NCI-H510A treated with DMSO at 0.1 percent for 48 hours (cell line): ENCODE measurements around the gene PTH1R.
"Not testable (repeated sequence)": the region's sequence is repeated elsewhere in the genome, so short reads cannot be mapped to it uniquely, and the experiment has no call there.

Source experiments
- DNase-seq: peaks from one replicate; lab custom pipeline; 2025; lab: John Stamatoyannopoulos, UW

Gene PTH1R

DNA sequence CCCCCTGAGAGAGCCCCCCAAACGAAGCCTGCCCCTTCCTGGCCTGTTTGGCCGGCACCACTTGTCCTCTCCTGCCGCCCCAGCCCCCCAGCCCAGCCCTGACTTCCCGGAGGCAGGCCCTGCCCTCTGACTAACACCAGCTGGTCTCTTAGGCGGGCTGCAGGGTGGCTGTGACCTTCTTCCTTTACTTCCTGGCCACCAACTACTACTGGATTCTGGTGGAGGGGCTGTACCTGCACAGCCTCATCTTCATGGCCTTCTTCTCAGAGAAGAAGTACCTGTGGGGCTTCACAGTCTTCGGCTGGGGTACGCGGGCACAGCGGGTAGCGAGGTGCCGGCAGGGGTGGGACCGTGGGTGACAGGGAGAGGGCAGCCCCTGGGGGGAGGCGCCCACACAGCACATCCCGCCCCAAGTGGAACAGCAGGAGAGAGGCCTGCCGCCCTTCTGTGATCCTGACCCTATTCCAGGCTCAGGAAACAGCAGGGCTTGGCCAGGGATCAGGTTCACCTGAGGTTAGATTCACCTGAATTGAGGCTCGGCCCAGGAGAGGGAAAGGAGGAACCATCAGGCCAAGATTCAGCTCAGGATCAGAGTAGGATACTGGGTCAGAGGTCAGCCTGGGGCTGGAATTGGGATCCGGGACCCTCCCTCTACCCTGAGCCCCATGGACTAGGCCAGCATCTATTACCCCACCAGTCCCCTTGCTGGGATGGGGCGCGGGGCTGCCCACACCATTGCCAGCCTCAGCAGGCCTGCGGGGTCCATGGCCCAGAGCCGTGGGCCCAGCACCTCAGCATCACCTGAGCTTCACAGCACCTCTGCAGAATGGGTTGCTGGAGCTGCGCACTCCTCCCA lies 21.9 kb downstream of the PTH1R start:
- DNase-seq, result no peak

GRCh38 chr3:46900007-46900292 lies 22.4 kb downstream of the PTH1R start:
- DNase-seq, result no peak

GRCh38 chr3:46900356-46900755 lies 22.8 kb downstream of the PTH1R start:
- DNase-seq, result no peak

- DNase-seq, result no peak
These were observed 23.5 kb downstream of the PTH1R start for GRCh38 chr3:46901061-46901460.

- DNase-seq, result no peak
These were observed 24.2 kb downstream of the PTH1R start for GRCh38 chr3:46901591-46902187.

DNA sequence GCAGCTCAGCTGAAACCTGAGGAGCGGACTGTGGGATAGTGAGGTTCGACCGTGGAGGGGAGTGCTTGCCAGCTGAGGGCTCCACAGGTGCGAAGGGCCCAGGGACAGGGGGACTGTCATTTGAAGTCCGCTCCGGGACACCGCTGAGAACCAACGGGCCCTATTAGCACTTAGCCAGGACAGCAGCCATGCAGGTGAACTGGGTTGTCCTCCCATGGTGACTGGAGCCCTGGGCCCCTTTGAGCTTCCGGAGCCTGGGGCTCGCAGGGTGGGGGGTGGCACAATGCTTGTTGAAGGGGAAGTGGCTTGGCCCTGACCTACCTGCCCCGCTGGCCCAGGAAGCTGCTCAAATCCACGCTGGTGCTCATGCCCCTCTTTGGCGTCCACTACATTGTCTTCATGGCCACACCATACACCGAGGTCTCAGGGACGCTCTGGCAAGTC lies 24.7 kb downstream of the PTH1R start:
- no peak for DNase-seq

DNA sequence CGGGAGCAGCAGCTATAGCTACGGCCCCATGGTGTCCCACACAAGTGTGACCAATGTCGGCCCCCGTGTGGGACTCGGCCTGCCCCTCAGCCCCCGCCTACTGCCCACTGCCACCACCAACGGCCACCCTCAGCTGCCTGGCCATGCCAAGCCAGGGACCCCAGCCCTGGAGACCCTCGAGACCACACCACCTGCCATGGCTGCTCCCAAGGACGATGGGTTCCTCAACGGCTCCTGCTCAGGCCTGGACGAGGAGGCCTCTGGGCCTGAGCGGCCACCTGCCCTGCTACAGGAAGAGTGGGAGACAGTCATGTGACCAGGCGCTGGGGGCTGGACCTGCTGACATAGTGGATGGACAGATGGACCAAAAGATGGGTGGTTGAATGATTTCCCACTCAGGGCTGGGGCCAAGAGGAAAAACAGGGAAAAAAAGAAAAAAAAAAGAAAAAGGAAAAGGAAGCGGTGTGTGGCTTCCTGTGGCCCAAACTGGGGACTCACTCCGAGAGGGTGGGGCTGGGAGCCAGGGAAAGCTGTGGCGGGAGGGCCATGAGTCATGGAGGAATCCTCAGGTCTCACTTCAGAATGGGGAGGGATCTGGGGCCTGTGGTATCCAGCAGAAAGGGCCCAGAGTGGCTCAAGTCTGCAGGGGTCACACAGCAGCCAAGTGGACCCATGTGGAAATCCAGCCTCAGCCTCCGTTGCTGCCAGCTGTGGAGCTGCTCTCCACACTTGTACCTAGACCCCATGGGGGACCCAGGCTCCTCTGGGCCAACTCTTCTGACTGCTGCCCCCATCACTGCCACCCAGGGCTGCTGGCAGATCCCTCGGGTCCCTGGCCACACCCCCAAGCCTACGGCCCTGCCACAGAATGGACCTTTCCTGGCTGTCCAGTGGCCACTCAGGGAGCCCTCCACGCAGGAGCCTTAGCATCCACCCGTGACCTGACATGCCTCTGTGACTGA lies 26.1 kb downstream of the PTH1R start:
- no peak for DNase-seq

GRCh38 chr3:46904303-46905212 lies 27.0 kb downstream of the PTH1R start:
- no peak for DNase-seq

DNA sequence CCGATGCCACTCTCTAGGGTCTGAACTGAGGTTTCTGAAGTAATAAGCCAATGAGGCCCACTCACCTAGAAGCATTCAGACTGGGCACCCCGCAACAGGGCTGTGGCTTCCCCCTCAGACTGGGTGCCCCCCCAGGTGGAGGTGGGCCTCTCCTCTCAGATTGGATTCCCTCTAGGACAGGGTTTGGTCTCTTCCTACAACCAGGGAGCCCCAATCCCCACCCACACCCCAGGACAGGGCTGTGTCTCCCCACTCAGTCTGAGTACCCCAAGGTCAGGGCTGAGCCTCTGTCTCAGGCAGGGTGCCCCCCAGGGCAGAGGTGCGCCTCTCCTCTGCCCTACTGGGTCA lies 27.7 kb downstream of the PTH1R start:
- DNase-seq, result no peak

GRCh38 chr3:46905661-46906451 lies 28.3 kb downstream of the PTH1R start:
- DNase-seq, result no peak

DNA sequence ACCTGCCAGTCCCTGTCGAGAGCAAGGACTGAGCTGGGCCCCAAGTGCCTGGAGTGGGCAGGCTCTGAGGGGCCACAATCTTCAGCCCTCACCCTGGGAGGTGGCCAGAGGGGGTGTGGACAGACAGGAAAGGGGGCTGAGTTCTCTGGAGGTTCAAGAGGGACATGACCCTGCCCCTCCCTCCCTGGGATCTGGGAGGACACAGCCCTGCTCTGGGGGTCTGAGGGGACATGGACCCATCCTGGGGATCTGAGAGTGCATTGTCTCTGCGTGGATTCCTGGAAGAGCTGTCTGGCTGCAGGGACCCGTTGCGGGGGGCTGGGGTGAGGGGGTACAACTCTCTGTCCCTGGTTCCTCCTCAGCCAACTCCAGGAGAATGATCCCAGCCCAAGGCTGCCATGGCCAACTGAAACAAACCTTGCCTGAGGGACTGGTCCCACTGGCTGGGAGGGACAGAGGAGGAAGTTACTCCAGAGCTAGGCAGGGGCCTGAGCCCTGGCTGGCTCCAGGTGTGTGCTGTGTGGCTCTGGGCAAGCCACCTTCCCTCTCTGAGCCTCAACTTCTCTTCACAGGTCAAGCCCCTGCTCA lies 29.0 kb downstream of the PTH1R start:
- no peak for DNase-seq

DNA sequence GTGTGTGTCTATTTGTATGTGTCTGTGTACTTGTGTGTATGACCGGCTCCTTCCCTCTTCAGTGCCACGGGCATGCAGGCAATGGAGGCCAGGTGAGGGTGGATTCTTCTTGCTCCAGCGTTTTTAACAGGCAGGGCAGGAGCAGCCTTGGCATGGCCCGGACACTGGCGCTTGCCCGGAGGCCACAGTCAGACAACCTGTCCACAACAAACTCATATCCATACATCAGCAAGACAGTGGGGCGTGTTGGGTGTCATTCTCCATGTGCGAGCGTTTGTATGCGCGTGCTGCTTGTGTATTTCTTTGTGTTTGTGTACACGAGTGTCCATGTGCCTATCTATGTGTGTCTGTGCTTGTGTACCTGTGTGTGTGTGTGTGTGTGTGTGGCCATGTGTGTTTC lies 29.8 kb downstream of the PTH1R start:
- no peak for DNase-seq

DNA sequence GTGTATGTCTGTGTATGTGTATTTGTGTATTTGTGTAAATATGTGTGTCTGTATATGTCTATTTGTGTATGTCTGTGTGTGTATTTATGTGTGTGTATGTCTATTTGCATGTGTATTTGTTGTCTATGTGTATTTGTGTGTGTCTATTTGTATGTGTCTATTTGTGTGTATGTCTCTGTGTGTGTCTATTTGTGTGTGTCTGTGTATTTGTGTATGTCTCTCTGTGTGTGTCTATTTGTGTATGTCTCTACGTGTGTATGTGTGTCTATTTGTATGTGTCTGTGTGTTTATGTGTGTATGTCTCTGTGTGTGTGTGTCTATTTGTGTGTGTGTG lies 30.4 kb downstream of the PTH1R start:
- no peak for DNase-seq

GRCh38 chr3:46908294-46908985 lies 30.9 kb downstream of the PTH1R start:
- DNase-seq, result no peak

DNA sequence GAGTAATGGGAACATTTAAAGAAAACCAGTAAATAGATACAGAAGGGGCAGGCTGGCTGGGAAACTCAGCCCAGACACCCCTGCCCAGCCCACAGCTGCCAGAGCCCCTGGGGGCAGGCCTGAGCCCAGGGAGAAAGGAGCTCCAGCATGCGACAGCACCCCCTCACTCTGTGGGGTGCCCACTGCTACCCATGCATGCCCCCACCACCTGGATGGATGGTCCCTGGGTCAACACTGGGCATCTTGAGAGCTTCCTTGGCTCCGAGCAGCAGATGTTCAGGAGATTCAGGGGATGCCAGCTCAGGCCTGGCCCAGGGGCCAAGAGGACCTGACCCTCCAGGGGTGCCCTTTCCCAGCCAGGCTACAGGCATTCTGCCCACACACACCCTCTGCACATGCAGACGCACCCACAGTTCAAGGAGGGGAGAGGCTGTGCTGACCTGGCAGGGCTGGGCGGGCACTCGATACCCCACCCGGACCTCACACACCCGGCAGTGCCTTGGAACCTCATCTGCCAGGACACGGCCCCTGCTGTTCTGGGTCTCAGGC lies 31.5 kb downstream of the PTH1R start:
- no peak for DNase-seq

DNA sequence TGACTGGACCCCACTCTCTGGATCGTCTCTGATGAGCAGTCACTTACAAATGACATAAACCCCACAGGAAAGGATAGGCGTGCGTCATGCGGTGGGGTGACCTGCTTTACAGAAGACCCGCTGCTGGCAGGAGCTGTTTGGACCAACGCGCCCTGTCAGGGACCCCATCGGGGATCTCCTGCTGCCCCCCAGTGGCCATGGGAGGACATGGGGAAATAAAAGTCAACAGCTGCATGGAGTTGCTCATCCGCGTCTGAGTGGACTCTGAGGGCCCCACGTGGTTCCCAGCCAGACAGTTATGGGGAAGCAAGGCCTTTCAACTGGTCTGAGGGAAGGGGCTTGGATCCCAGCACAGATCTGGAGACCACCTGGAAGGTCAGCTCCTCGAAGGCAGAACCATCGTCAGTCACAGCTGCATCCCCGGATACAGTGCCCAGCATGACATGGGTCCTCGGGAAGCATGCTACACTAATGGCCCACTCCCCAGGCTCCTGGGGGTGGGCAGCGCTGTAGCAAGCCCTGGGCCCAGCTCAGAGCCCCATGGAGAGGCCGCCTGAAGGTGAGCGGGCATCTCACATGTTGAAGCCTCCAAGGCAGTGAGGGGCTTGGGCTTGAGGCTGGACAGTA lies 32.1 kb downstream of the PTH1R start:
- DNase-seq, result peak; percentile 79

- DNase-seq, result no peak
These were observed 32.7 kb downstream of the PTH1R start for GRCh38 chr3:46910166-46910760.

DNA sequence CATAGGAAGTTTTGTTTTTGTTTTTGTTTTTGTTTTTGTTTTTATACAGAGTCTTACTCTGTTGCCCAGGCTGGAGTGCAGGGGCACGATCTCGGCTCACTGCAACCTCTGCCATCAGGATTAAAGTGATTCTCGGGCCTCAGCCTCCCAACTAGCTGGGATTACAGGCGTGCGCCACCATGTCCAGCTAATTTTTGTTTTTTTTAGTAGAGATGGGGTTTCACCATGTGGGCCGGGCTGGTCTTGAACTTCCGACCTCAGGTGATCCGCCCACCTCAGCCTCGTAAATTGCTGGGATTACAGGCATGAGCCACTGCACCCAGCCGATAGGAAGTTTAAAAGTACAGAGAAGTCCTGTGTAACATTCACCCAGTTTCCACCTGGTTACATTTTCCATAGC lies 33.4 kb downstream of the PTH1R start:
- DNase-seq, result not testable (repeated sequence)

GRCh38 chr3:46912986-46913385 lies 35.5 kb downstream of the PTH1R start:
- no peak for DNase-seq
